H9 (cell line): ENCODE data around the gene LARP7. TPM values are rescaled to one million over a fixed set of nuclear protein-coding genes. Genes with fewer than 3 reads are reported as not detected.

Experiments used
- DNase-seq: peaks from one replicate; pipeline ENCODE4 v3.0.0-alpha.2; 2017
- H2AFZ ChIP-seq: one replicate; pipeline ENCODE4 v1.6.1; 2013; ENCODE audit warnings: mild to moderate bottlenecking, low read length, control low read depth, moderate library complexity
- H2AK5ac ChIP-seq: 2 replicates; pipeline ENCODE4 v1.6.1; 2013; ENCODE audit warnings: low read length, control low read depth, mixed read lengths; ENCODE audit not compliant: insufficient read length
- H2BK120ac ChIP-seq: one replicate; pipeline ENCODE4 v1.6.1; 2013; ENCODE audit warnings: low read depth, mild to moderate bottlenecking, low read length, control low read depth, inconsistent platforms; ENCODE audit not compliant: poor library complexity, severe bottlenecking
- H2BK12ac ChIP-seq: 2 replicates; pipeline ENCODE4 v1.6.1; 2013; ENCODE audit warnings: low read length, control low read depth, mixed read lengths, low read depth; ENCODE audit not compliant: insufficient read length
- H2BK15ac ChIP-seq: 2 replicates; pipeline ENCODE4 v1.6.1; 2013; ENCODE audit warnings: low read depth, low read length, control low read depth
- H2BK20ac ChIP-seq: one replicate; pipeline ENCODE4 v1.6.1; 2013; ENCODE audit warnings: low read depth, mild to moderate bottlenecking, low read length, control low read depth, inconsistent platforms; ENCODE audit not compliant: poor library complexity, severe bottlenecking
- H2BK5ac ChIP-seq: 2 replicates; pipeline ENCODE4 v1.6.1; 2013; ENCODE audit warnings: low read length, control low read depth, mixed read lengths; ENCODE audit not compliant: insufficient read length
- H3K14ac ChIP-seq: 2 replicates; pipeline ENCODE4 v1.6.1; 2013; ENCODE audit warnings: low read length, control low read depth; ENCODE audit not compliant: insufficient read depth
- H3K18ac ChIP-seq: 2 replicates; pipeline ENCODE4 v1.6.1; 2013; ENCODE audit warnings: low read depth, mild to moderate bottlenecking, mixed read lengths, low read length, control low read depth; ENCODE audit not compliant: insufficient read length
- H3K23ac ChIP-seq: 2 replicates; pipeline ENCODE4 v1.6.1; 2013; ENCODE audit warnings: low read length, control low read depth, mixed read lengths, low read depth; ENCODE audit not compliant: insufficient read length
- H3K23me2 ChIP-seq: 2 replicates; pipeline ENCODE4 v1.6.1; 2013; ENCODE audit warnings: low read depth, mild to moderate bottlenecking, mixed read lengths, low read length, control low read depth; ENCODE audit not compliant: insufficient read length, poor library complexity, severe bottlenecking
- H3K27ac ChIP-seq: 2 replicates; pipeline ENCODE4 v1.5.1; 2013; ENCODE audit warnings: low read length, control low read depth, mixed read lengths, low read depth; ENCODE audit not compliant: insufficient read length
- H3K27me3 ChIP-seq: 2 replicates; pipeline ENCODE4 v1.6.1; 2013; ENCODE audit warnings: low read length, control low read depth, inconsistent platforms; ENCODE audit not compliant: insufficient read depth
- H3K4ac ChIP-seq: 2 replicates; pipeline ENCODE4 v1.6.1; 2013; ENCODE audit warnings: low read depth, mild to moderate bottlenecking, control low read depth, inconsistent platforms, low read length, moderate library complexity
- H3K4me1 ChIP-seq: 2 replicates; pipeline ENCODE4 v1.6.1; 2013; ENCODE audit warnings: low read length, control low read depth, inconsistent platforms; ENCODE audit not compliant: insufficient read depth
- H3K4me2 ChIP-seq: 2 replicates; pipeline ENCODE4 v1.6.1; 2013; ENCODE audit warnings: low read length, control low read depth, mixed read lengths; ENCODE audit not compliant: insufficient read length, insufficient read depth
- H3K56ac ChIP-seq: 2 replicates; pipeline ENCODE4 v1.6.1; 2013; ENCODE audit warnings: low read depth, mild to moderate bottlenecking, mixed read lengths, low read length, control low read depth; ENCODE audit not compliant: insufficient read length
- H3K79me1 ChIP-seq: 2 replicates; pipeline ENCODE4 v1.6.1; 2013; ENCODE audit warnings: low read depth, mild to moderate bottlenecking, moderate library complexity, low read length, control low read depth, inconsistent platforms; ENCODE audit not compliant: insufficient read depth, poor library complexity, severe bottlenecking
- H3K79me2 ChIP-seq: 2 replicates; pipeline ENCODE4 v1.6.1; 2013; ENCODE audit warnings: low read length, control low read depth, inconsistent platforms; ENCODE audit not compliant: insufficient read depth
- H3K9ac ChIP-seq: 2 replicates; pipeline ENCODE4 v1.6.1; 2013; ENCODE audit warnings: low read length, control low read depth, mixed read lengths; ENCODE audit not compliant: insufficient read length; ENCODE audit errors: extremely low read depth
- H3K9me3 ChIP-seq: one replicate; pipeline ENCODE4 v1.6.1; 2013; ENCODE audit warnings: low read depth, low read length, inconsistent platforms; ENCODE audit not compliant: control insufficient read depth
- H3T11ph ChIP-seq: one replicate; pipeline ENCODE4 v1.6.1; 2013; ENCODE audit warnings: mild to moderate bottlenecking, low read length, control low read depth, inconsistent platforms
- H4K20me1 ChIP-seq: one replicate; pipeline ENCODE4 v1.6.1; 2013; ENCODE audit not compliant: control insufficient read depth, insufficient read length, insufficient read depth
- H4K5ac ChIP-seq: 2 replicates; pipeline ENCODE4 v1.6.1; 2013; ENCODE audit warnings: low read depth, mild to moderate bottlenecking, mixed read lengths, low read length, control low read depth; ENCODE audit not compliant: insufficient read length
- H4K8ac ChIP-seq: replicated peaks from 2 replicates; pipeline ENCODE4 v1.6.1; 2013; ENCODE audit warnings: low read length, control low read depth, mixed read lengths, low read depth; ENCODE audit not compliant: insufficient read length
- H4K91ac ChIP-seq: 2 replicates; pipeline ENCODE4 v1.6.1; 2013; ENCODE audit warnings: low read depth, mild to moderate bottlenecking, moderate library complexity, mixed read lengths, low read length, control low read depth; ENCODE audit not compliant: insufficient read length
- H3K27ac Mint-ChIP-seq, 3 experiments: 2 replicates in 2 of 3; 3 replicates in 1 of 3; pipeline ENCODE4 v1.8.0; 2020 to 2021; ENCODE audit warnings: mixed read lengths in 3 of 3, mild to moderate bottlenecking in 1 of 3, moderate library complexity in 1 of 3
- H3K27me3 Mint-ChIP-seq: 2 replicates; pipeline ENCODE4 v1.8.0; 2021; ENCODE audit warnings: low read depth, mild to moderate bottlenecking, moderate library complexity, mixed read lengths
- H3K36me3 Mint-ChIP-seq, 3 experiments: 2 replicates in 2 of 3; 3 replicates in 1 of 3; pipeline ENCODE4 v1.8.0; 2020 to 2021; ENCODE audit warnings: low read depth in 3 of 3, mixed read lengths in 3 of 3; ENCODE audit not compliant: insufficient read depth in 1 of 3
- H3K4me1 Mint-ChIP-seq, 2 experiments: 2 replicates each; pipeline ENCODE4 v1.8.0; 2020; ENCODE audit warnings: mixed read lengths in 2 of 2
- H3K4me3 Mint-ChIP-seq, 2 experiments: 2 replicates in 1 of 2; 3 replicates in 1 of 2; pipeline ENCODE4 v1.8.0; 2020 to 2021; ENCODE audit warnings: mild to moderate bottlenecking in 2 of 2, mixed read lengths in 2 of 2, moderate library complexity in 1 of 2
- H3K9me3 Mint-ChIP-seq, 2 experiments: 2 replicates in 1 of 2; 3 replicates in 1 of 2; pipeline ENCODE4 v1.8.0; 2020; ENCODE audit warnings: mild to moderate bottlenecking in 2 of 2, mixed read lengths in 2 of 2, moderate library complexity in 1 of 2
- CTCF ChIP-seq: fragments of 200-600 bp; sonication (generic); conservative IDR thresholded peaks from 3 replicates; pipeline ENCODE4 v1.8.0; 2021; ENCODE audit warnings: antibody characterized with exemption, mild to moderate bottlenecking
- WGBS: extraction: QIAGEN DNeasy Blood & Tissue Kit; methylation state at CpG from one replicate; pipeline ENCODE4 v1.1.7; 2013; ENCODE audit warnings: missing lambda C conversion rate, low lambda C conversion rate, mixed read lengths; ENCODE audit not compliant: insufficient read length; ENCODE audit errors: extremely low coverage; 5-methylcytosine and 5-hydroxymethylcytosine counted together
- total RNA-seq: library from RNA; stranded (reverse); gene quantifications from 2 replicates; pipeline ENCODE4 v1.2.1, GENCODE V29; 2021

LARP7 gene
- total RNA-seq, 1 experiment from 2014 or later: 37.0 TPM

DNA sequence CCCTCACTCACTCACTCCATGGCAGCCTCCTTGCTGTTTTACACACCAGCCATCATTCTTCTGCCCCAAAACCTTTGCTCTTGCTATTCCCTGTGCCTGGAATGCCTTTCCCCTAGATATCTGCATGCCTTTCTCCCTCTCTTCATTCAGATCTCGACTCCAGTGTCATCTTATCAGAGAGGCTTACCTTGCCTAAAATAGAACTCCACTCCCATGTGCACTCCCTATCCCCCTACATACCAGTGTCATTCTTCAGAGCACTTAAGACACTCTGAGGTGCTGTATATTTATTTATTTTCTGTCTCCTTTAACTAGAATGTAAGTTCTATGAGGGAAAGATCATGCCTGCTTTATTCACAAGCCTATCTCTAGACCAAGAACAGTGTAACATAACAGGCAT lies 45.4 kb upstream of the LARP7 start:
- Histone ChIP-seq H3T11ph (no peak overlapping the region), H3K56ac (no peak overlapping the region), H3K79me1 (no peaks in the 10 kb centered on the region), H2BK12ac (no peak overlapping the region), H3K4me2 (no peak overlapping the region), H3K18ac (no peak overlapping the region), H3K14ac (no peak overlapping the region), H3K27me3 (no peaks in the 10 kb centered on the region), H3K23ac (no peak overlapping the region), H3K23me2 (no peaks in the 10 kb centered on the region), H3K9ac (no peak overlapping the region), H3K79me2 (no peaks in the 10 kb centered on the region), H2AK5ac (no peak overlapping the region), H2BK120ac (no peak overlapping the region), H3K9me3 (no peaks in the 10 kb centered on the region), H3K4ac (no peak overlapping the region), H2BK15ac (no peak overlapping the region), H3K4me1 (no peaks in the 10 kb centered on the region; the same call in 1 of the 2 replicates), H2AFZ (no peak overlapping the region), H4K8ac (no peak overlapping the region), H3K27ac (no peak overlapping the region), H2BK20ac (no peak overlapping the region), H4K91ac (no peak overlapping the region), H4K20me1 (no peaks in the 10 kb centered on the region), H4K5ac (no peak overlapping the region), H2BK5ac (no peak overlapping the region)
- DNase-seq: no peak
- no peak overlapping the region for H3K4me3 Mint-ChIP-seq
- WGBS: no CpG with 5 or more reads among the region's 1 CpG
- H3K4me1 Mint-ChIP-seq: peaks cover 2 to 3% of the 10 kb centered on the region in 2 experiments; a peak in 3 of 4 replicates
- peak overlapping the region; percentile 6 to 30 (median 25); a peak in 2 of 7 replicates for H3K27ac Mint-ChIP-seq
- TF ChIP-seq CTCF: no peak
- H3K27me3 Mint-ChIP-seq: no peaks in the 10 kb centered on the region
- no peaks in the 10 kb centered on the region for H3K9me3 Mint-ChIP-seq
- peaks cover 11 to 39% (median 32%) of the 10 kb centered on the region in 3 experiments; a peak in 6 of 7 replicates for H3K36me3 Mint-ChIP-seq
